ENCODE results near the gene ANKRD33. TPM values are rescaled to one million over a fixed set of nuclear protein-coding genes. Genes with fewer than 3 reads are reported as not detected.

ANKRD33 gene
- total and polyA plus RNA-seq, 2 experiments from 2014 or later, result 0.27 to 1.7 TPM

DNA sequence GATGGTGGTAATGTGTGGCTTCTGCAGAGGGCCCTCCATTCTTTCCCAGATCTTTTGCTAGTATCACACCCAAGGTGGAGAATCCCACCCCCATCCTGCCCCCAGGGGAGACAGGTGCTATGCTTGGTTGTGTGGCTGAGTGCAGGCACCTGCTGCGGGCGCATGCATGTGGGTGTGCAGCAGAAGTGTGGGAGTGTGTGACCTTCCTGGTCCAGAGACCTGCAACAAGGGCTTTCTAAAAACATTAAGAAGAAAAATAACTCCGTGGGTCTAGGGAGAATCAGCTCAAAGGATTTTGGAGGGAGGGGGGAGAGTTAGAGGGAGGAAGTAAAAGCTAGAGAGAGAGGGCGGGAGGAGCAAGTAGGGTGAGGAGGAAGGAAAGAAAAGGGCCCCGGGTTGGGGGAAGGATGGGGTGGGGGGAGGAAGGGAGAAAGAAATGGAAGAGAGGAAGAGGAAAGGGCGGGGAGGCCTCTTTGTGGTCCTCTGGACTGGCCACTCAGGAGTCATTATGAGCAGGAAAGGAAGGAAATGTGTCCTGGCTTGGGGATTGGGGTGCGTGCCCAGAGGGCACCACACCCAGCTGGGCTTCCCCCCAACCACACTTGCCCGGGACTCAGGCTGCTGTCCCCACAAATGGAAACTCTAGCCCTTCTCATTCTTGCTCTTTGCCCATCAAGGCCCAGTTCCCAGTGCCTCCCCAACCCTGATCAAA, 36.3 kb upstream of the ANKRD33 start:
- Histone ChIP-seq H3K4me1 (ENCODE audit: insufficient read depth) (peaks cover 26% of the 10 kb centered on the region), H3K27ac (ENCODE audit: low read depth) (no peak overlapping the region), H3K79me2 (replicated peaks; ENCODE audit: insufficient read depth) (no peaks in the 10 kb centered on the region), H2AFZ (no peak overlapping the region), H3K9me2 (ENCODE audit: insufficient read depth) (no peaks in the 10 kb centered on the region), H3K27me3 (ENCODE audit: insufficient read depth) (peaks cover 51% of the 10 kb centered on the region), H3K36me3 (ENCODE audit: insufficient read depth) (no peaks in the 10 kb centered on the region), H3K4me2 (no peak overlapping the region), H3K4me3 (no peak overlapping the region), H3F3A (replicated peaks; ENCODE audit: low read depth) (peaks cover 15% of the 10 kb centered on the region), H4K20me1 (replicated peaks; ENCODE audit: insufficient read depth) (no peaks in the 10 kb centered on the region)
- TF ChIP-seq ETS1 (IDR thresholded peaks at IDR 0.05) (no peak), JUNB (IDR thresholded peaks at IDR 0.05; ENCODE audit: unreplicated experiment) (no peak), STAT1 (IDR thresholded peaks at IDR 0.05; ENCODE audit: unreplicated experiment) (no peak)
- DNase-seq (ENCODE audit: low spot score) (no peak), ATAC-seq (no peak)
- H3K9me3 Mint-ChIP-seq, result no peaks in the 10 kb centered on the region
- H3K4me3 Mint-ChIP-seq, result no peak overlapping the region
- no peaks in the 10 kb centered on the region for H3K36me3 Mint-ChIP-seq (ENCODE audit: low read depth)
- peaks cover 41% of the 10 kb centered on the region for H3K4me1 Mint-ChIP-seq
- H3K27me3 Mint-ChIP-seq (ENCODE audit: insufficient read depth, low read depth, poor library complexity), result peaks cover 55% of the 10 kb centered on the region
- no peak overlapping the region for H3K27ac Mint-ChIP-seq

DNA sequence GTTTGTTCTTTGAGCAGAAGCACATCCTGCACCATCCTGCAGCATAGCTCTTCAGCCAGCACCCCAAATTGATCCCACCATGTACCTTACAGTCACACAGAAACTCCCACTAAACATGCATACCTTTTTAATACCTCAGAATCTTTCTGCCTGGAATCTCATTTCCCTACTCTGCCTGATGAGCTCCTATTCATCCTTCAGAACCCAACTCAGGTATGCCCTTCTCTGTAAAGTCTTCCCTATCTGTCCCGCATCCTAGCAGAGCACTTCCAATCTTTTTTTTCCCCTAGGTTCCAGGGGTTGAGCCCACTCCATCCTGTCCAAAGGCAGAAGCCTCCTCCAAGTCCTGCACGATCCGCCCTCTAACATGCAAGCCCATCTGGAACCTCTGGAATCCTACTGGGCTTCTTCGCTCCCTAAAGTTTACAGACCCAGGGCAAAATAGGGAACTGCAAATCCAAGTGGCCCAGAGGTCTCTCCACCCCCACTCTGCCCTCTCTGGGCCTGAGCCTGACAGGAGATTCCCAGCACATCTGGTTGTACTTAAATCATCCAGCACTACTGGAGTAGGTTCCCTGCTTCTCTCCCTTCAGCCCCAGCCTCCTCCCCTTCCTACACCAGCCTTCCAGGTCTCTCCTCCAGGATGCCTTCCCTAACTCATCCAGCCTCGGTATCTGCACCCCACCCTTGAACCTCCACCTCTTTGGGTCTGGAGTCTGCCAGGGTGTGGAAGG, 35.3 kb upstream of the ANKRD33 start:
- Mint-ChIP-seq H3K4me1 (peaks cover 40% of the 10 kb centered on the region), H3K36me3 (ENCODE audit: low read depth) (no peaks in the 10 kb centered on the region), H3K9me3 (no peaks in the 10 kb centered on the region), H3K27ac (no peak overlapping the region), H3K27me3 (ENCODE audit: insufficient read depth, low read depth, poor library complexity) (peaks cover 55% of the 10 kb centered on the region), H3K4me3 (no peak overlapping the region; the same call in 2 of the 3 replicates)
- no peak for ATAC-seq
- peaks cover 29% of the 10 kb centered on the region for H3K4me1 ChIP-seq (ENCODE audit: insufficient read depth)
- H3K79me2 ChIP-seq (replicated peaks; ENCODE audit: insufficient read depth), result no peaks in the 10 kb centered on the region
- H3K36me3 ChIP-seq (ENCODE audit: insufficient read depth), result no peaks in the 10 kb centered on the region
- no peak overlapping the region for H3K4me3 ChIP-seq
- H3K4me2 ChIP-seq, result no peak overlapping the region
- H3K27ac ChIP-seq (ENCODE audit: low read depth), result no peak overlapping the region
- H4K20me1 ChIP-seq (replicated peaks; ENCODE audit: insufficient read depth), result no peaks in the 10 kb centered on the region
- peaks cover 48% of the 10 kb centered on the region for H3K27me3 ChIP-seq (ENCODE audit: insufficient read depth)
- no peaks in the 10 kb centered on the region for H3K9me2 ChIP-seq (ENCODE audit: insufficient read depth)
- peak; percentile 45 for DNase-seq (ENCODE audit: low spot score)
- H2AFZ ChIP-seq, result no peak overlapping the region
- peaks cover 13% of the 10 kb centered on the region for H3F3A ChIP-seq (replicated peaks; ENCODE audit: low read depth)
- TF ChIP-seq ETS1 (IDR thresholded peaks at IDR 0.05) (no peak), ZNF331 (CRISPR knock-in tag; IDR thresholded peaks at IDR 0.05; ENCODE audit: low read depth) (no peak), EZH2phosphoT487 (IDR thresholded peaks at IDR 0.05; ENCODE audit: unreplicated experiment) (no peak), ZNF114 (CRISPR knock-in tag; IDR thresholded peaks at IDR 0.05) (no peak), EZH2 (IDR thresholded peaks at IDR 0.05; ENCODE audit: low read depth, unreplicated experiment) (no peak), STAT1 (IDR thresholded peaks at IDR 0.05; ENCODE audit: unreplicated experiment) (no peak), CTCF (conservative IDR thresholded peaks at IDR 0.05; ENCODE audit: low read depth in 2 of 2) (no peak)
- TF ChIP-seq, protein P1, sequence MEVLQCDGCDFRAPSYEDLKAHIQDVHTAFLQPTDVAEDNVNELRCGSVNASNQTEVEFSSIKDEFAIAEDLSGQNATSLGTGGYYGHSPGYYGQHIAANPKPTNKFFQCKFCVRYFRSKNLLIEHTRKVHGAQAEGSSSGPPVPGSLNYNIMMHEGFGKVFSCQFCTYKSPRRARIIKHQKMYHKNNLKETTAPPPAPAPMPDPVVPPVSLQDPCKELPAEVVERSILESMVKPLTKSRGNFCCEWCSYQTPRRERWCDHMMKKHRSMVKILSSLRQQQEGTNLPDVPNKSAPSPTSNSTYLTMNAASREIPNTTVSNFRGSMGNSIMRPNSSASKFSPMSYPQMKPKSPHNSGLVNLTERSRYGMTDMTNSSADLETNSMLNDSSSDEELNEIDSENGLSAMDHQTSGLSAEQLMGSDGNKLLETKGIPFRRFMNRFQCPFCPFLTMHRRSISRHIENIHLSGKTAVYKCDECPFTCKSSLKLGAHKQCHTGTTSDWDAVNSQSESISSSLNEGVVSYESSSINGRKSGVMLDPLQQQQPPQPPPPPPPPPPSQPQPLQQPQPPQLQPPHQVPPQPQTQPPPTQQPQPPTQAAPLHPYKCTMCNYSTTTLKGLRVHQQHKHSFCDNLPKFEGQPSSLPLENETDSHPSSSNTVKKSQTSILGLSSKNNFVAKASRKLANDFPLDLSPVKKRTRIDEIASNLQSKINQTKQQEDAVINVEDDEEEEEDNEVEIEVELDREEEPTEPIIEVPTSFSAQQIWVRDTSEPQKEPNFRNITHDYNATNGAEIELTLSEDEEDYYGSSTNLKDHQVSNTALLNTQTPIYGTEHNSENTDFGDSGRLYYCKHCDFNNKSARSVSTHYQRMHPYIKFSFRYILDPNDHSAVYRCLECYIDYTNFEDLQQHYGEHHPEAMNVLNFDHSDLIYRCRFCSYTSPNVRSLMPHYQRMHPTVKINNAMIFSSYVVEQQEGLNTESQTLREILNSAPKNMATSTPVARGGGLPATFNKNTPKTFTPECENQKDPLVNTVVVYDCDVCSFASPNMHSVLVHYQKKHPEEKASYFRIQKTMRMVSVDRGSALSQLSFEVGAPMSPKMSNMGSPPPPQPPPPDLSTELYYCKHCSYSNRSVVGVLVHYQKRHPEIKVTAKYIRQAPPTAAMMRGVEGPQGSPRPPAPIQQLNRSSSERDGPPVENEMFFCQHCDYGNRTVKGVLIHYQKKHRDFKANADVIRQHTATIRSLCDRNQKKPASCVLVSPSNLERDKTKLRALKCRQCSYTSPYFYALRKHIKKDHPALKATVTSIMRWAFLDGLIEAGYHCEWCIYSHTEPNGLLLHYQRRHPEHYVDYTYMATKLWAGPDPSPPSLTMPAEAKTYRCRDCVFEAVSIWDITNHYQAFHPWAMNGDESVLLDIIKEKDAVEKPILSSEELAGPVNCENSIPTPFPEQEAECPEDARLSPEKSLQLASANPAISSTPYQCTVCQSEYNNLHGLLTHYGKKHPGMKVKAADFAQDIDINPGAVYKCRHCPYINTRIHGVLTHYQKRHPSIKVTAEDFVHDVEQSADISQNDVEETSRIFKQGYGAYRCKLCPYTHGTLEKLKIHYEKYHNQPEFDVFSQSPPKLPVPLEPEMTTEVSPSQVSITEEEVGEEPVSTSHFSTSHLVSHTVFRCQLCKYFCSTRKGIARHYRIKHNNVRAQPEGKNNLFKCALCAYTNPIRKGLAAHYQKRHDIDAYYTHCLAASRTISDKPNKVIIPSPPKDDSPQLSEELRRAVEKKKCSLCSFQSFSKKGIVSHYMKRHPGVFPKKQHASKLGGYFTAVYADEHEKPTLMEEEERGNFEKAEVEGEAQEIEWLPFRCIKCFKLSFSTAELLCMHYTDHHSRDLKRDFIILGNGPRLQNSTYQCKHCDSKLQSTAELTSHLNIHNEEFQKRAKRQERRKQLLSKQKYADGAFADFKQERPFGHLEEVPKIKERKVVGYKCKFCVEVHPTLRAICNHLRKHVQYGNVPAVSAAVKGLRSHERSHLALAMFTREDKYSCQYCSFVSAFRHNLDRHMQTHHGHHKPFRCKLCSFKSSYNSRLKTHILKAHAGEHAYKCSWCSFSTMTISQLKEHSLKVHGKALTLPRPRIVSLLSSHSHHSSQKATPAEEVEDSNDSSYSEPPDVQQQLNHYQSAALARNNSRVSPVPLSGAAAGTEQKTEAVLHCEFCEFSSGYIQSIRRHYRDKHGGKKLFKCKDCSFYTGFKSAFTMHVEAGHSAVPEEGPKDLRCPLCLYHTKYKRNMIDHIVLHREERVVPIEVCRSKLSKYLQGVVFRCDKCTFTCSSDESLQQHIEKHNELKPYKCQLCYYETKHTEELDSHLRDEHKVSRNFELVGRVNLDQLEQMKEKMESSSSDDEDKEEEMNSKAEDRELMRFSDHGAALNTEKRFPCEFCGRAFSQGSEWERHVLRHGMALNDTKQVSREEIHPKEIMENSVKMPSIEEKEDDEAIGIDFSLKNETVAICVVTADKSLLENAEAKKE (CRISPR knock-in tag; IDR thresholded peaks at IDR 0.05), result no peak
